GM10248 (cell line): Measurements from ENCODE around the gene SBK3.

Experiments used
- CTCF ChIA-PET: fragments of 300-600 bp; sonication (Branson Sonifier 250); formaldehyde crosslinking; extraction: SDS; loops from one replicate; lab custom pipeline; 2021; ENCODE audit warnings: antibody characterized with exemption; lab: Yijun Ruan, JAX
- POLR2A ChIA-PET: fragments of 350-650 bp; sonication (Branson Sonifier 250); formaldehyde crosslinking; extraction: SDS; loops from one replicate; lab custom pipeline; 2020; ENCODE audit warnings: antibody characterized with exemption; lab: Yijun Ruan, JAX
- DNase-seq: peaks from one replicate; pipeline ENCODE4 v3.0.0; 2012; ENCODE audit errors: extremely low spot score
- CTCF ChIP-seq: IDR thresholded peaks from 2 replicates; pipeline ENCODE4 v1.5.1; 2012; ENCODE audit warnings: mild to moderate bottlenecking, low read depth; ENCODE audit errors: extremely low read depth, missing control alignments, control extremely low read depth

Gene SBK3

GRCh38 chr19:55581823-55582223 lies 36.5 kb upstream of the SBK3 start:
- no peak for TF ChIP-seq CTCF
- ChIA-PET CTCF (interaction anchor here (1.0 to 1.7 kb wide), 3 partner anchors 16 to 78 kb away, joined by 3 to 8 read pairs (median 6); partner anchors contain the start of gene ZNF865), POLR2A (interaction anchor here (0.9 kb wide), 1 partner anchor 52 kb away, joined by 3 read pairs; no protein-coding TSS in a partner anchor)
- DNase-seq: no peak

GRCh38 chr19:55581145-55581822 lies 35.9 kb upstream of the SBK3 start:
- POLR2A ChIA-PET: interaction anchor here (0.9 kb wide), 1 partner anchor 52 kb away, joined by 3 read pairs; no protein-coding TSS in a partner anchor
- TF ChIP-seq CTCF: no peak

GRCh38 chr19:55580628-55581144 lies 35.3 kb upstream of the SBK3 start, which contains the start of gene ZNF579:
Gene ZNF579, minus strand, starts transcription at chr19:55580848. Its CDS starts 1,209 bp downstream, at chr19:55579639.
- TF ChIP-seq CTCF: no peak
- ChIA-PET POLR2A (no interaction called here), CTCF (interaction anchor here (0.6 to 1.7 kb wide), 3 partner anchors 26 to 77 kb away, joined by 3 to 8 read pairs (median 6); partner anchors contain the start of gene ZNF865)
- DNase-seq: peak; percentile 85

More at GRCh38 chr19:55581145-55581822, 35.9 kb upstream of the SBK3 start:
- no peak for DNase-seq
- CTCF ChIA-PET: interaction anchor here (1.0 to 1.7 kb wide), 3 partner anchors 17 to 77 kb away, joined by 3 to 8 read pairs (median 6); partner anchors contain the start of gene ZNF865

- peak; percentile 47 for DNase-seq
- CTCF ChIA-PET: interaction anchor here (0.6 kb wide), 1 partner anchor 75 kb away, joined by 3 read pairs; no protein-coding TSS in a partner anchor
- TF ChIP-seq CTCF: no peak
- POLR2A ChIA-PET: no interaction called here
Observed at GRCh38 chr19:55579766-55580621, 34.7 kb upstream of the SBK3 start.

- DNase-seq: no peak
- CTCF ChIA-PET: no interaction called here
- POLR2A ChIA-PET: interaction anchor here (0.5 kb wide), 1 partner anchor 1705 kb away, joined by 3 read pairs; no protein-coding TSS in a partner anchor
- TF ChIP-seq CTCF: no peak
Observed at GRCh38 chr19:55578761-55579747, 33.7 kb upstream of the SBK3 start.
